Epidermal melanocyte (primary cell): ENCODE data around the gene PRKAR2B.

Experiments used
- DNase-seq: peaks from one replicate; pipeline ENCODE4 v3.0.0; 2011; ENCODE audit warnings: low spot score; ENCODE audit not compliant: insufficient read length

PRKAR2B gene

DNA sequence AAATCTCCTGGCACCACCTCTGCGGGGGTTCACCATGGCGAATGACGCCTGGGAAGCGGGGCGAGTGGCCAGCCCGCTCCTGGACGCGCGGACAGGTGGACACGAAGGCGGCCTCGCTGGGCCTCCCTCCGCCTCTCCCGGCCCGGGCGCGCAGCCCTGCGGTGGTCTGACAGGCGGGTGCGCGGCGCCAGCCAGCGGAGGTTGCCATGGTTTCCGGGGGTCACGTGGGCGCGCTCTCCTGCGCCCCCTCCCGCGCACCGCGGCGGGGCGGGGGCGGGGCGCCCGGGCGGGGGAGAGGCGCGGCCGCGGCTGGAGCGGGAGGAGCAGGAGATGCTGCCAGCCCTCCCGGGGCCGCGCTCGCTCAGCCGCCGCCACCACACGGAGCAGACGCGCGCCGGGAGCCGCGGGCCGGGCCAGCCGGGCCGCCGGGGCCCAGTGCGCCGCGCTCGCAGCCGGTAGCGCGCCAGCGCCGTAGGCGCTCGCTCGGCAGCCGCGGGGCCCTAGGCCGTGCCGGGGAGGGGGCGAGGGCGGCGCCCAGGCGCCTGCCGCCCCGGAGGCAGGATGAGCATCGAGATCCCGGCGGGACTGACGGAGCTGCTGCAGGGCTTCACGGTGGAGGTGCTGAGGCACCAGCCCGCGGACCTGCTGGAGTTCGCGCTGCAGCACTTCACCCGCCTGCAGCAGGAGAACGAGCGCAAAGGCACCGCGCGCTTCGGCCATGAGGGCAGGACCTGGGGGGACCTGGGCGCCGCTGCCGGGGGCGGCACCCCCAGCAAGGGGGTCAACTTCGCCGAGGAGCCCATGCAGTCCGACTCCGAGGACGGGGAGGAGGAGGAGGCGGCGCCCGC, at the start of gene PRKAR2B:
PRKAR2B (plus strand) TSS at position 359 of the 848 bp plus-strand sequence; CDS start at position 562, 203 bp downstream.
- DNase-seq = peak; percentile 76

DNA sequence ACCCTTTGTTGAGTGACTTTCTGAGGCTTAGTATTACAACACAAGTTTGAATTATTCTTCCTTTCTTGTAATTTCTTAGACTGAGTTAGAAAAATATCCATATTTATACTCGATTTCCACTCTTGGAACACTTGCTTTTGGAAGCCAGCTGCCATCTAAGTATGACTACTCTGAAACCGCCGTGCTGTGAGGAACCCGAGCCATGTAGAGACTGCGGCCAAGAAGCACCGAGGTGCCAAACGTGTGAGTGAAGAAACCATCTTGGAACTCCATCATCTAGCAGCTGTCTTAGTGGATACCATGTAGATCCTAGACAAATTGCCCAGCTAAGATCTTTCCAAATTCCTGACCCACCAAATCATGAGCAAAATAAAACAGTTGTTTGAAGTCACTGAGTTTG, 49.7 kb upstream of the PRKAR2B start:
- DNase-seq = no peak

DNA sequence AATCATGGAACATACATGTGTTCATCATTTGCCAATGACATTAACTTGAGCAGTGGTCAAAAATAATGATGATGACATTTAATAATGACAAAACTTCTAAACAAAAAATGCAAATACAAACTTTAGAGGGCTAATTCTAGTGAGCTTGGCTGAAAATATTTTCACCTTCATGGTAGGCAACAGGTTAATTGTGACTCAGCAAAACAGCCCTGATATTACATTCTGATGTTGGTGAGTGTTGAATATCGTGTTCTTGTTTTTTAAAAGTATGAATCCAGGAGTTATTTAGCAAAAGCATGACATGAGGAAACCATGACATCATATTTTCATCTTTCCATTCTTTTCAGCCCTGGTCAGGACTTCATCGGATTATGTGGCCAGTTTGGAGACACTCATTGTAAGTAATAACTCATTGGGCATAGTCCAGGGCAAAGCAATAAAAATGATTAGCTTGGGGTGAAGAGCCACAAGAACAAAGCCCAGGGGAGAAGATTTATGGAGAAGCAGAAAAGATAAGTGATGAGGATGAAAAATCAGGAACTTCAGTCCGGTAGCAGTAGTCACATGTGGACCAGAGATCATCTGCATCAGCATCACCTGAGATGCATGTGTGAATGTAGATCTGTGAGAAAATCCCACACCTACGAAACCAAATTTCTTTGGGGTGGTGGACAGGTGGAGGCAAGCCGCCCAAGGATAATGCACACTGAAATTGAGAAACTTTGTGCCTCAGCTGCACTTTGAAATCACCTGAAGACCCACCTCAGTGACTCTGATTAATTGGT, 46.8 kb upstream of the PRKAR2B start:
- DNase-seq = no peak

DNA sequence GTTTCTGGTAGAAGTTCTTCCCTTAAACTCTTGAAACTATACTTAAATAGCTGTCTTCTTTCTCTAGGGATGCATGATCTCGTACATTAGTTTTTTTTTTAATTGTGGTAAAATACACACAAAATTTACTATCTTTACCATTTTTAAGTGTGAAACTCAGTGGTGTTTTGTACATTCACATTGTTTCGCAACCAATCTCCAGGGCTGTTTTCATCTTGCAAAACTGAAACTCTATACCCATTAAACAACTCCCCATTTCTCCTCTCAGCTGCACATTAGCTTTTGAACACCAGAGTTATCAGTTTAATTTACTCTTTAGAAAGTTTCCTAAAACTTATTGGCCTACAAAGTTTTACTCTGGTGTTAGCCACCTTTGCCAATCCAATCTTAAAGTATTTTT, 45.5 kb upstream of the PRKAR2B start:
- no peak for DNase-seq

DNA sequence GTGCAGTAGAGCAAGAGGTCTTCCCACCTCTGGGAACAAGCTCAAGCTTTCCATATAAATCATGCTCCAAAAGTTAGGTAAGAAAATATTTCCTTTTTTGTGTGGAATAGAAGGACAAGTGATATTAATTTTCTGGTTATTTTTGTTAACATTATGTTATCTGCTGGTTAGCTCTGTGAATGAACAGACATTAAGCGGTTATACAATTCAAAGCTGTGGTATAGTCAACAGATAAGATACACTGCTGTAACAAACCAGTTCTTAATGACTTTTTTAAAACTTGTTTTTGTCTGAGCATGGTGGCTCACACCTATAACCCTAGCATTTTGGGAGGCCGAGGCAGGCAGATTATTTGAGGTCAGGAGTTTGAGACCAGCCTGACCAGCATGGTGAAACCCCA, 43.0 kb upstream of the PRKAR2B start:
- DNase-seq = no peak

DNA sequence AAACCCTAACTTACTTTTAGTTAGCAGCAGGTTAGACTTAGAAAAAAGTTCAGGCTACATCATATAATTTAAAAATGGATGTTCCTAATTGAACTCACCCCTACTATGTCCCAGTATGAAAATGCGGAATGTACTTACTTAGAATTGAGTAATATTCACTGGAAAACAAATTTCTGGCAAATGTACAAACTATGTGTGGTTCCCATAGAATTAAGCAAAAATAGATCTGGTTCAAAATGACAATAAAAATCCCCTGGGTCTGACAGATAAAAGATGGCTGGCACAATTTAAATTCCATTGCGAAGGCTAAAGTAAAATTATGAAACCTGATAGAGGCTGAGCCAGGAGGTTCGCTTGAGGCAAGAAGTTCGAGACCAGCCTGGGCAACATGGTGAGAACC, 42.4 kb upstream of the PRKAR2B start:
- no peak for DNase-seq

DNA sequence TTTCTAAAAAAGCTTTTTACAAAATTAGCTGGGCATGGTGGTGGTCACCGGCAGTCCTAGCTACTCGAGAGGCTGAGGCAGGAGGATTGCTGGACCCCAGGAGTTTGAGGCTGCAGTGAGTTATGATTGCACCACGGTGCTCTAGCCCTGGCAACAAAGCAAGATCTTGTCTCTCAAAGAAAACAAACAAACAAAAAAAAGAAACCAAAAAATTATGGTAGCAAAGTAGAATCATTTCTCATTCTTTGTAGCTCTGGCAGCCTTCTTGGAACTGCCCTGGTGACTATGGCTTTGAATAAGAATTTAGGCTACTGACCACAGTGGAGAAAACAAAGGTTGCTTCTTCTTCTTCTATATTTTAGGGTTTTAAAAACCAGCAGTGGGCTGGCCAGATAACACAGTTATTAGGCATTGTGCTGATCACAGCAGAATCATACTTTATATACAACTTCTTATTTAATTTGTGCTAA, 41.9 kb upstream of the PRKAR2B start:
- no peak for DNase-seq

DNA sequence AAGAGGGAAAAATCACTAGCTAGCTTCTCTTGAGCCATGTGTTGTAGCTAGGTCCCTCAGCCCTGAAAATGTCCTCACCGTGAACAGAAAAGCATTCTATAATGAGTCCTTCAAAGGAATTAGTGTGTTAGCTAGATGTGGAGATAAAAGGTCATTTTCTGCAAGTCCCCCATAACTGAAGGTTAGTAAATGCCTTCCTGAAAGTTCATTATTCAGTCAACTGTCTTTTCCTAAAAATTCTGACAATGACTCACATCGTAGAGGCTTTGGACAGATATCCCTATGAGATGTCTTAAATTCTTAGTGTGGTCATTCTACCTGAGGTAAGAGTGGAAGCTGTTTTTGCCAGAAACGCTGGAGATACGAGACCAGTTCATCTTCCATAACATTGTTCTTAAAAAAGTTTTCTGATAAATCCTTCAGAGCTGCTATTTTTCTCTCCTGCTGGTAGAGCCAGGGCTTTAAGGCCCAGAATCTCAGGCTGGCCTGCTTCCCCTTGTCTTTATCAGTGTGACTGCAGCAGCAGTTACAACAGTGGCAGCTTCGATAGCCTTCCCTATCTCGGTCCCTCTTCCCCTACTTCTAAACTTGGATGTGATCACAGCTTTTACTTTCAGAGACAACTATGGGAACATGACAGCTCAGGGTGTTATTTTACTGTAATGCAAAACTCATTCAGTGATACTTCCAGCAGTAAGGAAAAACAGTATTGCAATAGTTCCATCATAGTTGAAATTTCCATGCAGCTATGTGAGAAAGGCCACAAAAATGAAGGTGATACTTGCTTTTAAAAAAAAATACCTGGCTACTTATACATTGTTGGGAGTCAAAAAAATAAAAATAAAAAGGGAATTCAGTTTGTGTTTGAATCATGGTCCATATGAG, 37.3 kb upstream of the PRKAR2B start:
- no peak for DNase-seq

DNA sequence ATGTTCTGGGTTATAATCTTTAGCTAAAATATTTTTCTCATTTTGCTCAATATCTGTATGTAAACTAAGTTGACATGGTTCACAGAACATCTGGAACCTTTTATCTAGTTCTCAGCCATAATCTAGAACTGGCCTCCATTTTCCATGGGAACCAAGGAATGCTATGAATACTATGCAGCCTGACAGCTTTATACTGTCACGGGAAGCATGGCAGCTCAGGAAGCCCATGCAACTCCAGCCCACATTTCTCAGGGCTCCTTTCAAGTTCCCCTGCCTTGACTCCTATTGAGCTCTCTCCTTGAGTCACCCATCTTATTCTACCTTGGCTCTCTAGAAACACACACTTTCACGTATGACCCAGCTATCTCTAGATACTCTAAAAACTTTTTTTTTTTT, 36.6 kb upstream of the PRKAR2B start:
- no peak for DNase-seq

DNA sequence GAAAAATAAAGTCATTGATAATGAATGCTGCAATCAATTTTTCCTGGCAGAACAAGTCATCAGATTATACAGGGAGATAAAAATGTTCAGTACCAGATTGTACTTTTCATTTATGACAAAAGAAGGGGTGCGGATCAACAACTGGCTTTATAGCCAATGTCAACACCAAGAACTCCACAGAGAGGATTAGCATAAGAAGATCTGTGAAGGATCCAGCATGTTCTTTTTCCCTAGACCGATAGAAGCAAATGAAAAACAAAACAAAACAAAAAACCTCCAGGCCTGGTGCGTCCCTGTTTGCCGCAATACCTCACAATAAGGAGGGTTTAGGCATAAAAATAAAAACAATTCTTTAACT, 34.7 kb upstream of the PRKAR2B start:
- no peak for DNase-seq

DNA sequence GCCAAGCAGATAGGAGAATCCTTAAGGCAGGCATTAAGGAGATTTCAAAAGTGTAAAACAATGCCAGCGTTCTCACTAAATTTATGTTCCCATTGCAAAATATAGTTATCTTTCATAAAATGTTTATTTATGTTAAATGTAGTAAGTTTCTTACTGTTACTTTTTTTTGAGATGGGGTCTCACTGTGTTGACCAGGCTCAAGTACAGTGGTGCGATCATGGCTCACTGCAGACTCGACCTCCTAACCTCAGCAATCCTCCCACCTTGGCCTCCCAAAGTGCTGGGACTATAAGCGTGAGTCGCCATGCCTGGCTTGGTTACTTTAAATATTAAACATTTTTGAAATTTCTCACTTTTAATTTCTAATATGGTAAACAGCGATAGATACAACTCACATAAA, 31.8 kb upstream of the PRKAR2B start:
- DNase-seq = no peak

DNA sequence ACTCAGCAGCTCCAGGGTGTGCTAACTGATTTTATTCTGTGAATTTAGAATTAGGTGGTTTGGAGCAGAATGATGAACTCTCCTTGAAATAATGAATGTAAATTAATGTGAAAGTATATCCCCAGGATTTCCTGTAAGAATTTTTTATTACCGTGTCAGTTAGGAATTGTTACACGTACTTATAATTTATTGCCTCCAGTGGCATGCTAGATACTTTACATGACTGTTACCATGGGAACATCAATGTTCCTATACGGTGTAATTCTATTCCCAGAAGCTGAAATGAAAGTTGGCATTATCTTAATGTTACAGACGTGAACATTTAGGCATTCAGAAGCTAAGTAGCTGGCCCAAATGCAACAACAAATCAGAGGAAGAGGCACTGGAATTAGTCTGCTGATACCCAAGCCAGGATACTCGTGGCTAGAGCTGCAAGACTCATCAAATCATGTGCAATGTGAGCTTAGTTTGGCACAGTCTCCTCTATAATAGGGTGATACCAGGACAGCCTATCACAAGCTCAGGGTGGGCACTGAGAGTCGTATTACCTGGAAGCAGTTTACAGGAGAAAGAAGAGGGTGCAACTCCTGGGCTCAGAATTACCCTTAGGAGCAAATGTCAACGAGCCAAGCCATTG, 30.0 kb upstream of the PRKAR2B start:
- no peak for DNase-seq

DNA sequence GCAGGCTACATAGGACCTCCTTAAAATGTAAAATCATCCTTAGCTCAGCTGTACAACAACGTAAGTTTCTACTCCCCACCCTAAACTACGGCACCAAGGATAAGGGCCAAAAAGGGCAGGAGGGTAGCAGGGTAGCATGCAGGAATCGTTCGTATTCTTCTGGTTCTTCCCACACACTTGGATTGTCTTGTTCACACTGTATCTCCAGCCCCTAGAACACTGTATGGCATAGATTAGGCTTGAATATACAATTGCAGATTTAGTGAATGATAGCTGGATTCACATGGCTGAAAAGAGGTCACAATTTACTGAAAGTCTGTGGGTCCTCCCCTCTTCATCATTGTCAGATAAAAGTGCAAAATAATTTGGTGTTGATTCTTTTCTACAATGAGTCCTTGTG, 28.2 kb upstream of the PRKAR2B start:
- no peak for DNase-seq

DNA sequence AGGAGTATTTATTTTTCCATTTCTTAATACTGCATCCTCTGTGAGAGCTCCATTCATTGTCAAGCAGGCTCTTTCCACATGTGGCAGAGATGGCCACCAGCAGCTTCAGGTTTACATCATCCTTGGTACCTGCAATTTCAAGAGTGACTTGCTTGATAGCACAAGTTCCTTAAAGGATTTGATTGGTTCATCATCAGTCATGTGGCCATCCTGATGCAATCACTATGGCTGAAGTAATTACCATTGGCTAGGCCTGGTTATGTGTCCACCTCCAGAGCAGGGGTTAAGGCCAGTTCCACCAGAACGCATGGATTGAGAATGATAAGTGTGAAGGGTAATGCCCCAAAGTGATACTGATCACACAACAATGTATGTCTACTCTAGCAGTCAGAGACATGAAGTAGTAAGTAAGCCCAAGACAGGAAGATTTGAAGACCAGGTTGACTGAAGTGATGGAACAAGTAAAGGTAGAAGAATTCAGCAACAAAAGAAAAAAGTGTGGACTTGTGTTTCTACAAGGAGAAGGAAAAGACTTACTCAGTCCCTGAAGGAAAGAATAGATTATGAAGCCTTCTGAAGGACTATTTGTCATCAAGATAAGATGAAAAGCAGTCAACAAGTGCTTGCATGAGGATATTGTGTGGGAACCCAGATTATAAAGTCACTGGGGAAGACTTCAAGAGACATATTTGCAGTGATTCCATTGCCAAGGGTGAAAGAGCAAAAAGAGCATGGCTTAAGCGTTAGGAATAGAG, 26.4 kb upstream of the PRKAR2B start:
- no peak for DNase-seq

DNA sequence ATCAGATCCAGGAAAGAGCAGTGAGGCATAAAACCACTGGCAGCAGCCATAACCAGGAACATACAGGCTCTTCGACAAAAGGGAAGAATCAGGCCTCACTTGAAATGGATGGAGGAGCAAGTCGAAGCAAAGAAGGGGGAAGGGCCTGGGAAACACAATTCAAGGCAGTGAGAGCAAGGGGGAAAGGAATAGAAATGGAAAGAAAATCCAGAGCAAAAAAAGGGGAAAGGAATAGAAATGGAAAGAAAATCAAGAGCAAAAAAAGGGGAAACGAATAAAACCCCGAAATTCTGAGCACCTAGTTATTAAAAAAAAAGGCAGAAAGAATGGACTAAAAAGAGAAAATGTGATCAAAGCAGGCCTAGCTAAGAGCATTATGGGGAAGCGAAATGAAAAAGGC, 24.1 kb upstream of the PRKAR2B start:
- no peak for DNase-seq

DNA sequence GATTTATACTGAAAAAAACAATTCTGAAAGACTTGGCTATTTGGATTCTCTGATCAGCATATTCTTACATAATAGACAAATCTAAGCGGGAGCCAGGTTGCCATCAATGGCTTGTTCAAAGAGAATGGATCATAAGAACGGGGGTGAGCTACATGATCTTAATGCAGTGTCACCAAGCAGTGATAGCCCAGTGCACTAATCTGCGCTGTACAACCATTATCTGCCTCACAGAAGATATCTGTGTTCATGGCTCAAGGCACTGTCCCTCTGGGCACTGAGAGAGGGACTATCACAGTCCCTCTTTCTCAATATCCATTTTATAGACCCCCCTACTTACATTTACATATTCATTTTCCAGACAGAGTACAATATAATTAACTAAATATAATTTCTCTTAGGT, 22.9 kb upstream of the PRKAR2B start:
- DNase-seq = no peak

DNA sequence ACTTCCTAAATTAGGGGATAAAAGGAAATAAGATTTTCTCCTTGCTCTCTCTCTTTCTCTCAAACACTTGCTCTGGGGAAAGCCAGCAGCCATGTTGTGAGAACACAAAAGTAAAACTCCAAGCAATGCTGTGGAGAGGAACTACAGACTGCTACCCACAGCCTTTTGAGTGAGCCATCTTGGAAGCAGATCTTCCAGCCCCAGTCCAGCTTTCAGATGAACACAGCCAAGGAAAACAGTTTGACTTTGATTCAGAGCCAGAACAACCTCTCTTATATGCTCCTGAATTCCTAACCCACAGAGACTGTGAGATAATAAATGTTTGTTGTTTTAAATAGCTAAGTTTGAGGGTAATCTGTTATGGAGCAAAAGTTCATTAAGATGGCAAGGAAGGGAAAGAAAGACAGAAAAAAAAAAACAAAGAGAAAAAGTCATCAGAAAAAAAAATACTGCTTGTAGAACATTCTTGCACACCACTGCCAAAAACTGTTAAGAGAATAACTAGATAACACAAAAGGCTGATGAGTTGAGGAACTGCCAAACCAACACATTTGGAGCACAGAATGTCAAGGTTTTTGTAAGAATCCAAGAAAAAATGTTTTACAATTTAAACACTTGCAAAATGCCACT, 20.9 kb upstream of the PRKAR2B start:
- DNase-seq = no peak

DNA sequence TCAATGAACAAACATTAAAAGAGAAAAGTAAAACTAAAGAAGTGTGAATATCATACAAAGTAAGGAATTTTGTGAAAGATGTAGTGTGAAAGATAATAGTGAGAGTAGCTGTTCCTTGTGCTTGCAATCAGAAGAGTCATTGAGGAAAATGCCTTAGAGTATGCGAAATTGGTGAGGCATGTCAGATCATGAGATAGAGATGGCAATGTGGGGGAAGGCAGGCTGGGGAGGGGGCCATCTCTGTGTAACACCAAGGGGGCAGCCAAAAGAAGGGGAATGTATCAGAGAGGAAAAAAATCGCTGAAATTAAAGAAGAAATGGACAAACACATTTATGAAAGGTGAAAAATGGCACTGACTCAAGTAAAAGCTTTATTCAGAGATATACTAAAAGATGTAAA, 19.6 kb upstream of the PRKAR2B start:
- no peak for DNase-seq

DNA sequence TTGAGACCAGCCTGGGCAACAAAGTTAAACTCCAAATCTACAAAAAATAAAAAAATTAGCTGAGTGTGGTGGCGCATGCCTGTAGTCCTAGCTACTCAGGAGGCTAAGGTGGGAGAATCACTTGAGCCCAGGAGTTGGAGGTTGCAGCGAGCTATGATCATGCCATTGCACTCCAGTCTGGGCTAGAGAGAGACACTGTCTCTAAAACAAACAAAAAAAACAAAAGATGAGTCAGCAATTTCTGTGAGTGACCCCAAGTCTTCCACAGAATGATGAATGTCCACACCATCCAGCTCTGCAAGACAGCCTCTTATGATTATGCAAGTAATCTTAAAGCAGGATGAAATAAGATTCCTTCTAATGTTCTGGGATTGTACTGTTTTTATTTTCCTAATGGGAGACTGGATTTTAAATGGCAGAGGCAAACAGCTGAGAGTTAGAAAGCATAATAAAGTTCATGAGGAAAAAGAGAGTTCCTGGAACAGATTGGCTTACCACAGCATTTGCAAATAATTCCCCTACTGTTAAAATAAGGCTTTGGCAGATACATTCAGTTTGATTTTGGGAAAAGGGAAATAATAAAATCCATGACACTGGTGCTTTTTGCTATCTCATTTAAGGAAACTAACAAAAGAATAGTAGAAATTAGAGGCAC, 18.9 kb upstream of the PRKAR2B start:
- no peak for DNase-seq

DNA sequence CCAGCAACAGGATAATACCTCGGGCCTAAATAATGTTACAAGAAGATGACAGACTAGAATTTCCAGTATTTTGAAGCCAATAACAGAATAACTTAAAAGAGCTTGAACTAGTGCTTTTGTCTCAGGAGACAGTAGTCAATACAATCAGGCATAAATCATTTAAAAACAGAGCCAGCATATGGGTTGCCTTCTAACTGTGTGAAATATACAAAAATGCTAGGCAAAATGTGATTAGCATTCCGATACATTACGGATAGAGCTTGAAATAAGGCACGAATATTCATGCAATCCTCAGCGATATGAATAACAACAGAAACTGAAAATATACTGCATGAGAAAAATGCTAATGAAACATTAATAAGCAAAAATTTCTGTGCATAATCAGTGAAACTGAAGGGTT, 18.3 kb upstream of the PRKAR2B start:
- no peak for DNase-seq
